ENCODE results near the gene AZIN2.
A peak's percentile ranks its signal among the peaks of the same experiment; 100 is the strongest.
"Not testable (repeated sequence)": the region's sequence is repeated elsewhere in the genome, so short reads cannot be mapped to it uniquely, and the experiment has no call there.

The AZIN2 gene

DNA sequence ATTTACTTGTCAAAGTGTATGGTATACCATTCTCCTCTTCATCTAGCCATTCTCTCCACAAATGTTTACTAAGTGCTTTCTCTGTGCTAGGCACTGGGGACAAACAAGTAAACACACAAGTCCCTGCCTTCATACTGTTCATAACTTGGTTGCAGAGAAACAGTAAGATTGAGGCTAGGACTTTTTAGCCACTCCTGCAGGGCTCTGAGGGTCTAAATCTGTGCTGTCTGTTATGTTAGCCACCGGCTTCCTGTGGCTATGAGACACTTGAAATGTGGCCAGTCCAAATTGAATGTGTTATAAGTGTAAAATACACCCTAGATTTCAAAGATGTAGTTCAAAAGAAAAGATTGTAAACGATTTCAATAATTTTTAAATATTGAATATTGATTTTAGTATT is 50.2 kb downstream of the AZIN2 start:
- Histone ChIP-seq H3K4me1 (peaks cover 46% of the 10 kb centered on the region), H3K4me3 (no peak overlapping the region), H3K9me3 (no peaks in the 10 kb centered on the region), H4K20me1 (no peaks in the 10 kb centered on the region), H3K36me3 (no peaks in the 10 kb centered on the region), H3K9ac (no peak overlapping the region), H3K27me3 (no peaks in the 10 kb centered on the region), H3K4me2 (peak overlapping the region; percentile 36), H3K27ac (no peak overlapping the region)
- no peak for TF ChIP-seq Cebpa-rat (IDR thresholded peaks at IDR 0.05)

DNA sequence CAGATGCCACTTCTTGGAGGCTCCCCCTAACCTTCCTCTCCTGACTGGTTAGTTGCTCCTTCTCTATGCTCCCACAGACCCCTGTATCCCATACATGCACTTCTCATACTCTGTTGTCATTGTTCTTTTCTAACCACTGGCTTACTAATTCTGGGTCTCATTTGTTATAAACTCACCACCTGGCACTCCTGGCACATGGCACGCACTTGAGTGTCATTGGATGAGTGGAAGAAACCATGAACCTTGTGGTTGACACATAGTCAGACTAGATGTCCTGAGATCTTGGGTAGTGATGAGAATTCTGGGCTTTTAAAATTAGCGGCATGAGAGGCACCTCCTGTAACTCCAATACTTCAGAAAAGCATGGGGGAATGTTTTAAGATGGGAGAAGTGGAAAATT is 51.6 kb downstream of the AZIN2 start:
- H3K4me3 ChIP-seq = no peak overlapping the region
- H3K36me3 ChIP-seq = no peaks in the 10 kb centered on the region
- H3K4me1 ChIP-seq = peaks cover 45% of the 10 kb centered on the region
- no peaks in the 10 kb centered on the region for H3K9me3 ChIP-seq
- H3K4me2 ChIP-seq = no peak overlapping the region
- no peak for TF ChIP-seq Cebpa-rat (IDR thresholded peaks at IDR 0.05)
- H4K20me1 ChIP-seq = no peaks in the 10 kb centered on the region
- H3K27ac ChIP-seq = no peak overlapping the region
- no peaks in the 10 kb centered on the region for H3K27me3 ChIP-seq
- no peak overlapping the region for H3K9ac ChIP-seq

DNA sequence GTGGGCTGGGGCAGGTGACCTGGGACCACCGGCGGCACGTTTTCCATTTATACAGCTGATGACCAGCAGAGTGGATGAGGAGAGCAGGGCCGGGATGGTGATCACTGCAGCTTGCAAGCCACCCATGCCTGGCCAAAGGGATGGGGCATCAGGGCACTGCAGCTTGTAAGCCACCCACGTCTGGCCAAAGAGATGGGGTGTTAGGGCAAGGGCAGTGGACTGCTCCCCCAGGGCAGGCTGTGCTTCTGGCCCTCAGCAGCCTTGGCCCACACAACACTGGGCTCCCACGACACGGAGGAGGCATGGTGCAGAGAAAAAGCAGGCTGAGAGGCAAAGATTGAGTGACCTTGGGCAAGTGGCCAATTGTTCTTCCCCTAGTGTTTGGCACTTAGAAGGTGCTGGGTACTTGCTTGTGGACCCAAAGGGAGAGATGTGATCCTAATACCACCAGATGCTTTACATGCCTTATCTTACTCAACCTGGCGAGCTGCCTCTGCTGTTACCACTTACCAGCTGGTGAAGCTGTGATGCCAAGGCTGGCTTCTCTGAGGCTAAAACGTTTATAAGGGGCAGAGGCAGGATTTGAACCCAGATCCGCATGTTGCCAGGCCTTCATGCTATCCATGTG is 52.6 kb downstream of the AZIN2 start:
- Histone ChIP-seq H3K4me3 (no peak overlapping the region), H3K4me2 (no peak overlapping the region), H3K4me1 (peaks cover 38% of the 10 kb centered on the region), H3K27ac (no peak overlapping the region), H3K27me3 (no peaks in the 10 kb centered on the region), H3K36me3 (no peaks in the 10 kb centered on the region), H4K20me1 (no peaks in the 10 kb centered on the region), H3K9me3 (no peaks in the 10 kb centered on the region), H3K9ac (no peak overlapping the region)
- no peak for TF ChIP-seq Cebpa-rat (IDR thresholded peaks at IDR 0.05)

DNA sequence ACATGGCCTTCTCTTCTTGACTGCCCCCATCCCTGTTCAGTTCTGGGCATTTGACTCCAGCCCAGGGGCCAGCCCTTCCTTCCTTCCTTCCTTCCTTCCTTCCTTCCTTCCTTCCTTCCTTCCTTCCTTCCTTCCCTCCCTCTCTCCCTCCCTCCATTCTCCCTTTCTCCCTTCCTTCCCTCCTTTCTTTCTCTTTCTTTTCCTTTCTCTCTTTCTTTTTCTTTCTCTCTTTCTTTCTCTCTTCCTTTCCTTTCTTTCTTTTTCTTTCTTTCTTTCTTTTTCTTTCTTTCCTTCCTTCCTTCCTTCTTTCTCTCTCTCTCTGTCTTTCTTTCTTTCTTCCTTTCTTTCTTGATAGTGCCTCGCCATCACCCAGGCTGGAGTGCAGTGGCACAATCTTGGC is 55.1 kb downstream of the AZIN2 start:
- not testable (repeated sequence) for H3K9ac ChIP-seq, H3K27me3 ChIP-seq, H4K20me1 ChIP-seq, H3K9me3 ChIP-seq, H3K27ac ChIP-seq, H3K36me3 ChIP-seq, H3K4me3 ChIP-seq
- Histone ChIP-seq H3K4me2 (0 out of 2 replicates have a peak overlapping the region, but pooled peaks have one; percentile 23), H3K4me1 (peaks cover 45% of the 10 kb centered on the region)

DNA sequence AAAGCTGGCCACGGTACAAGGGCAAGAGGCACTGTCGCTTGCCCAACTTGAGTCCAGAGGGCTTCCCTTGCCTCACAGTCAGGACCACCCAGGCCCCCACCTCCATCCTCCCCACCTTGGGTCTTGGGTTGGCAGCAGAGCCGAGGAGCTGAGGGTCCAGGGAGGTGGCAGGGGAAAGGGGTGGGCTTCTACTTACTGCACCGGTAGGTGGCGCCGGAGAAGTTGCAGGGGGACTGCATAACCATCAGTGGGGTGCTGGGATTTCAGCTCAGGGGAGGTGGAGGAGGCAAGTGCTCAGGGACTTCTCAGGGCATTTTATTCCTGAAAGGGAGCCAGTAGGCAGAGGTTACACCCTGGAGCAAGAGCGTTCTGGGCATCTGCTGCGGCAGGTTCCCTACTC is 56.8 kb downstream of the AZIN2 start:
- Histone ChIP-seq H3K4me2 (no peak overlapping the region), H4K20me1 (no peaks in the 10 kb centered on the region), H3K9ac (no peak overlapping the region), H3K4me3 (no peak overlapping the region), H3K27ac (no peak overlapping the region), H3K4me1 (peaks cover 38% of the 10 kb centered on the region), H3K9me3 (no peaks in the 10 kb centered on the region), H3K36me3 (no peaks in the 10 kb centered on the region), H3K27me3 (no peaks in the 10 kb centered on the region)
- TF ChIP-seq Cebpa-rat (IDR thresholded peaks at IDR 0.05) = no peak

DNA sequence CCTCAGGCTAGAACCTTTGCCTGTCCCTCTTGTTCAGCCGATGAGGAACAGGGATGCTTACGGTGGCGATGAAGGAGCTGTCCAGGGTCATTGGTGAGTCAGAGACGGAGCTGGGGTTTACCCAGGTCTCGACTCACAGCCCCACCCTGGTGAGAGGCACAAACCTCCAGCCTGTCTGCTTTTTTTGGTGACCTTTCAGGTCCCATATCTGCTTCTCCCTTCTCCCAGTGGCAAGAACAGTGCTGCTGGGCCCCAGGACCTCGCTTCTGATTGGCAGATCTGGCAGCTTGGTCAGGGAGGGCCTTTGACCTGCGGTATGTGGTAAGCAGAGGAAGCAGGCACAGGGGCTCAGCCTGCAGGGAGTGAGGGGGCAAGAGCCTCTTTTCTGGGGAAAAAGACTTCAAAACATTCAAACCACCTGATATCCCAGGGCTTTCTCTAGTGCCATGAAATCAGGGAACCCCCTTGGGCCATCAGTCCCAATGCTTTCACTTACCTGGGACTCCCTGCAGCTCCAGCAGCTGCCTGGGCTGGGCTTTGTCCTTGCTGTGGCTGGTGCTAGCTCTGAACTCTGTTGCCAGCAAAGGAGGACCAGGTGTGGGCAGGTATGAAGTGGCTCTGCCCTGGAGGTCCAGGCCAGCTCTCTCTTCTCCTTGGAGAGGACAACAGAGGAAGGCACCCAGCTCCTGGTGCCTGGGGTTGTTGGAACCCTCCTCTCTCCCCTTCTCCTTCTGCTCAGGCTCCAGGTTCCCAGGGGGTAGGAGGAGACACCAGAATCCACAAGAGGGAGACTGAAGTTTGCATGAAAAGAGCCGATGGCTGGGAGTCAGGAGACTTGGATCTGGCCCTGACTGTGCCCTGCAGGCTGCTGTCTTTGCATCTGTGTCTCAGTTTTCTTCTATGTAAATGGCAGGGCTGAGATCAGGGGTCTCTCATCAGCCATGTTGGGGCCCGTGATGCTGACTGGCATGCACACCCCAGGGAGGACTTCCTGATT is 59.5 kb downstream of the AZIN2 start:
- no peak for TF ChIP-seq Cebpa-rat (IDR thresholded peaks at IDR 0.05)
- Histone ChIP-seq H3K4me1 (peaks cover 38% of the 10 kb centered on the region), H3K36me3 (peaks cover 13% of the 10 kb centered on the region), H4K20me1 (no peaks in the 10 kb centered on the region), H3K4me2 (no peak overlapping the region), H3K9me3 (no peaks in the 10 kb centered on the region), H3K9ac (no peak overlapping the region), H3K27me3 (no peaks in the 10 kb centered on the region), H3K27ac (no peak overlapping the region), H3K4me3 (no peak overlapping the region)

DNA sequence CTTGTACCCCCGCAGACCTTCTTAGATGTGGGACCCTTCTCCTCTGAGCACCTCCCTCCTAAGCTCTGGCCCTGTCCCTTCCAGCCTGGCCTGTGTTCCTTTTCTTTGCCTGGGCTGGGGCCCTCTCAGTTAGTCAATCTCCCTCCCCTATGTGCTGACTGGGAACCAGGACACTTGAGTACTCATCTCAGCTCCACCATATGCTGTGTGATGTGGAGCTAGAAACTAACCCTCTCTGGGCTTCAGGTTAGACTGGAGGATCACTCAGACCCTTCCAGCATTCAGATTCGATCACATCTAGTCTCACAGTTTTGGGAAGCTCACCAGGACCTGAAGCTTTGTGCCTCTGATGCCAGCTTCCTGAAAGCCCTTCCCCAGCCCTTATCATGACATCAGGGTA is 60.3 kb downstream of the AZIN2 start:
- Histone ChIP-seq H3K4me3 (no peak overlapping the region), H3K27me3 (no peaks in the 10 kb centered on the region), H3K4me1 (peaks cover 35% of the 10 kb centered on the region), H3K4me2 (no peak overlapping the region), H3K36me3 (peaks cover 21% of the 10 kb centered on the region), H3K9ac (no peak overlapping the region), H3K9me3 (no peaks in the 10 kb centered on the region), H3K27ac (no peak overlapping the region), H4K20me1 (no peaks in the 10 kb centered on the region)
- no peak for TF ChIP-seq Cebpa-rat (IDR thresholded peaks at IDR 0.05)

DNA sequence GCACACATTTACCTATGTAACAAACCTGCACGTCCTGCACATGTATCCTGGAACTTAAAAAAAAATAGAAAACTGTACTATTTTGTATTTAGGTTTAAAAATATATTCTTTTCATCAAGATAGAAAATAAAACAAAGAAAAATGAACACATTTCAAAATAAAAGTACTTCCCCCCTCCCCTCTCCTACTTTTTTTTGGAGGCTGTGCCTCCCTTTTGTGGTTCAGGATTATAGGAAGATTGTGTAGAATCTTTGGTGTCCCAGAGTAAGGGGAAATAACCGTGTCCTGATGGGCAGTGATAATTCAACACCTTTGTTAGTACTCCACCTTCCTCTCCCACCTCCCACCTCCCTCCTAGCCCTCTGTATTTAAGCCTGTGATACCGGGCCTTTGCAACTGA is 60.8 kb downstream of the AZIN2 start:
- Histone ChIP-seq H3K4me2 (no peak overlapping the region), H3K27ac (no peak overlapping the region), H3K9ac (no peak overlapping the region), H4K20me1 (no peaks in the 10 kb centered on the region), H3K36me3 (peaks cover 26% of the 10 kb centered on the region), H3K9me3 (no peaks in the 10 kb centered on the region), H3K27me3 (no peaks in the 10 kb centered on the region), H3K4me3 (no peak overlapping the region), H3K4me1 (peaks cover 33% of the 10 kb centered on the region)
- no peak for TF ChIP-seq Cebpa-rat (IDR thresholded peaks at IDR 0.05)

DNA sequence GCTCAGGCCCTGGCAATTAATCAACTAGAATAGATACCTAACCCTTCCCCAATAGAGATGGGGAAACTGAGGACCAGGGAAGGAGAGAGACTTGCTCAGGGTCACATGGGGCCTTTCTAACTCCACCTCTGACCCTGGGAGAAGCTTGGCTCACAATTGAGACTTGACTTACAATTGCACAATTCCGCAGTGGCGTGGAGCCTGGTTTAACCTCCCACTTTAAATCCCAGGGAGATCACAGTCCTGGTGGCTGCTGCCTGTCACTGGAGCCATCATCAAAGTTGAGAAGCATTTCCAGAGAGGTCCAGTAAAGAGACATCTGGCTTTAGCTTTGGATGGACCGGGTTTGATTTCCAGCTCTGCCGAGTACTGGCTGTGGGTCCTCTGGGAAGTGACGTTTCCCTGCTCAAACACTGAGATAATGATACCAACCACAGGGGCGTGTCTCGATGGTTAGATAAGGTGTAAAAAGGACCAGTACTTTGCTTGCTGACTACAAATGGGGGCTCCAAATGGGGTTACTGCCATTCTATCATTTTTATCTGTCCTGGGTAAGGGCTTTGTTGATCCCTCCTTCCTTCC is 61.6 kb downstream of the AZIN2 start:
- H3K36me3 ChIP-seq = peaks cover 34% of the 10 kb centered on the region
- no peak overlapping the region for H3K4me3 ChIP-seq
- H3K9ac ChIP-seq = no peak overlapping the region
- H3K4me1 ChIP-seq = peaks cover 29% of the 10 kb centered on the region
- H4K20me1 ChIP-seq = no peaks in the 10 kb centered on the region
- no peaks in the 10 kb centered on the region for H3K27me3 ChIP-seq
- no peak overlapping the region for H3K4me2 ChIP-seq
- no peak for TF ChIP-seq Cebpa-rat (IDR thresholded peaks at IDR 0.05)
- H3K27ac ChIP-seq = no peak overlapping the region
- no peaks in the 10 kb centered on the region for H3K9me3 ChIP-seq

DNA sequence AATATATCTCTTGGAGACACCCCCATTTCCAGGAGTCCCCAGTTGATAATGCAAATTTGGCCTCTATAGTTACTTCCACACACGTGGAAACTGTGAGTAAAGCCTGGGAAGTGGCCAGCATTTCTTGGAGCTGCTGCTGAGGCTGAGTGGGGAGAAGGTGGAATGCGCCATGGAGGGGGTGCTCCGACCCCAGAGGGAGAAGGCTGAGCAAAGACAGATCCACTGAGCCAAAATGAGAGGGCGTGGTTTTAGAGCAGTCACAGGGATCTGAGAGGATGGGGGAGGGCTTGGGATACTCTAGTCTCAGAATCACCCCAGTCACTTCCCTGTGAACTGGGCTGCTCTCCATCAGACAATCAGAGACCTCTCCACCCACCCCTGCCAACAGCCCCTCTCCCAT is 62.2 kb downstream of the AZIN2 start:
- Histone ChIP-seq H3K4me1 (peaks cover 27% of the 10 kb centered on the region), H3K9me3 (no peaks in the 10 kb centered on the region), H3K4me2 (no peak overlapping the region), H3K36me3 (peaks cover 39% of the 10 kb centered on the region), H3K27ac (no peak overlapping the region), H3K4me3 (no peak overlapping the region), H4K20me1 (no peaks in the 10 kb centered on the region), H3K27me3 (no peaks in the 10 kb centered on the region), H3K9ac (no peak overlapping the region)
- no peak for TF ChIP-seq Cebpa-rat (IDR thresholded peaks at IDR 0.05)
